GM12864 (cell line): ENCODE data around the gene MEIS1.

Experiments
- DNase-seq: peaks from one replicate; pipeline ENCODE4 v3.0.0-alpha.2; 2011; ENCODE audit warnings: low read depth
- H3K4me3 ChIP-seq: 2 replicates; pipeline ENCODE4 v1.5.1; 2011; ENCODE audit warnings: mild to moderate bottlenecking, low read depth, low read length, control low read depth
- TF ChIP-seq, protein P1 (sequence below): IDR thresholded peaks from 2 replicates; pipeline ENCODE4 v1.5.1; 2011; ENCODE audit warnings: low read depth, mild to moderate bottlenecking, moderate library complexity, low read length, control low read depth, inconsistent platforms; ENCODE audit errors: missing control alignments

The MEIS1 gene

DNA sequence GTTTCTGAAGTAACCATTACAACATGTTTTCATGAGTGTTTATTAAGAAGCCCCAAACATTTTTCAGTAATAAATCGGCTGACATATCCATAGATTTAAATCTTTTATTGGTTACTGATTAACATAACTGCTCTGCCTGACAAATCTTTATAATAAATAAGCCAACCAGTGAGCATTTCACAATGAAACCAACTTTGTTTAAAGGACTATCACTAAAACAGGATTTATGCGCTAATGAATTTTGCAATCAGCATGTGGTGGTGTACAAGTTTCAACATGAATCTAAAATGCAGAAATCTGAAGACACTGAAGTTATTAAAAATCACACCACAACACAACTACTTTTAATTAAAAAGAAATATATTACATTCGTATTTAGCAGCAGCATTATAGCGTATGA is 166.7 kb downstream of the MEIS1 start:
- DNase-seq: no peak
- TF ChIP-seq, protein P1, sequence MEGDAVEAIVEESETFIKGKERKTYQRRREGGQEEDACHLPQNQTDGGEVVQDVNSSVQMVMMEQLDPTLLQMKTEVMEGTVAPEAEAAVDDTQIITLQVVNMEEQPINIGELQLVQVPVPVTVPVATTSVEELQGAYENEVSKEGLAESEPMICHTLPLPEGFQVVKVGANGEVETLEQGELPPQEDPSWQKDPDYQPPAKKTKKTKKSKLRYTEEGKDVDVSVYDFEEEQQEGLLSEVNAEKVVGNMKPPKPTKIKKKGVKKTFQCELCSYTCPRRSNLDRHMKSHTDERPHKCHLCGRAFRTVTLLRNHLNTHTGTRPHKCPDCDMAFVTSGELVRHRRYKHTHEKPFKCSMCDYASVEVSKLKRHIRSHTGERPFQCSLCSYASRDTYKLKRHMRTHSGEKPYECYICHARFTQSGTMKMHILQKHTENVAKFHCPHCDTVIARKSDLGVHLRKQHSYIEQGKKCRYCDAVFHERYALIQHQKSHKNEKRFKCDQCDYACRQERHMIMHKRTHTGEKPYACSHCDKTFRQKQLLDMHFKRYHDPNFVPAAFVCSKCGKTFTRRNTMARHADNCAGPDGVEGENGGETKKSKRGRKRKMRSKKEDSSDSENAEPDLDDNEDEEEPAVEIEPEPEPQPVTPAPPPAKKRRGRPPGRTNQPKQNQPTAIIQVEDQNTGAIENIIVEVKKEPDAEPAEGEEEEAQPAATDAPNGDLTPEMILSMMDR: no peak
- H3K4me3 ChIP-seq: no peak overlapping the region

DNA sequence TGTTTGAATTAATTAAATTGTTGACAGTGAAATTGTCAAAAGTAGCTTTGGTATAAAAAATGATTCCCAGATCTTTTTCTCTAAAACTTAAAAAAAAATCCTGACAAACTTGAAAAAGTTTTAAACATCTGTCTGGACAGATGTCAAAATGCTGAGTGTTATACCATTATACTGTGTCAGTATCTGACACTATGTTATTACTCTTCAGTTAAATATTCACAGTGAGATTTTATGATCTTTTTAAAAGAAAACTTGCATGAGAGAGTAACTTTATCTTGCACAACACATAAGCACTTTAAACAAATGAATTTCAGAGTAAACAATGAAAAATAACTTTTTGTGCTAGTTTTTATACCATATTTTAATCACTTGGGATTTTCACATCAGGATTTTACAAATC is 167.4 kb downstream of the MEIS1 start:
- H3K4me3 ChIP-seq: no peak overlapping the region
- no peak for DNase-seq
- TF ChIP-seq, protein P1: no peak

DNA sequence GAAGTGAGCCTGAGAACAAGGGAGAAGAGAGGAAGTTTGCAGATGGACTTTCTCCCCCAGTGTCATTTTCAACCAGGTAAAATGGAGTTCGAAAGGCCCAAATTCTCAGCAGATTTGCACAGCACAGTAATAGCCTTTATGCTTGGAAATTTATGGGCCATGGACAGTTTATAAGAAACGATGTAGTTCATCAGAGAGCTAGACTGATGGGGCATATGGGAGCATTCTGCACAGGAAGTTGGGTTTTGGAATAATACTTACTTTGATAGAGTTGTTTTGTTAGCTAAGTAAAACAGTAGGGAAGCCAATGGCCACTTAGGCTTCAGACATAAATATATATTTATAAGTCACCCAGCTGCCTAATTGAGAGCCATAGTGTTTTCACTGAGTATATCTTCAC is 169.4 kb downstream of the MEIS1 start:
- no peak overlapping the region for H3K4me3 ChIP-seq
- no peak for DNase-seq
- TF ChIP-seq, protein P1: no peak

DNA sequence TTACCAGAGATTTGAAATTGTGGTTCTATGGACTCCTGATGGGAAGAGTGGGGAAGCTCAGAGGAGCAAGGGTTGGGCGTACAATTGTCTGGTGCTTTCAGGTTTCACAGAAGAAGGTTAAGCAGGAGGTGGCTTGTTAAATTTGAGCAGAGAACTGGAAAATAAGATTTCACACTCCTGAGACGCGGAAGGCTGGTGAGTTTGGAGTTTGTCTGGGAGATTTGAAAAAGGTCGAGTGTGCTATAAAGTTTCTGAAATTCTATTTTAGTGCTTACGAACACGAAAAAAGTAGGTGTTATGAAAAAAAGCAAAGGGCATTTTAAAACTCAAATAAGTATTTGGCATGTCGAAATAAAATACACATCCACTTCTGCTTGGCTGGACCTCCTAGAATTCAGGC is 170.1 kb downstream of the MEIS1 start:
- H3K4me3 ChIP-seq: no peak overlapping the region
- TF ChIP-seq, protein P1: no peak
- DNase-seq: no peak

DNA sequence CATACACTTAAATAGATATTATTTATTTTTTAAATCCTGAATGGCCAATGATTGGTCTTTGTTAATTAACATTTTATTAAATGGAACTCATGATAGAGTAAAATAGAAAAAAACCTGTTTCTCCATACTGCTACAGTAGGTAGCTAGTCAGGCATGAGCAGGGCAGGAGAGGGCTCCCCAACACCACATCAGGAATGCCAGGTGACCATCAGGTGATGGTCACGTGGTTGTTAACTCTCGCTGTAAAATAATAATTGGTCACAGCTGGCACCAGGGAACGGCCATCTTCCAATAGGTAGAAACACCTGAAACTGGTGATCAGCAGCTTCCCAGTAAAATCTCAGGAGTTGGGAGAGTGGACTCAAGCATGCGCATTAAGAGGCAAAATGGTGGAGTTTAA is 172.2 kb downstream of the MEIS1 start:
- no peak for DNase-seq
- TF ChIP-seq, protein P1: no peak

More for the DNA sequence above, 172.2 kb downstream of the MEIS1 start:
- H3K4me3 ChIP-seq: no peak overlapping the region
